ENCODE results near the gene ANKH.
"Not testable (repeated sequence)": the region's sequence is repeated elsewhere in the genome, so short reads cannot be mapped to it uniquely, and the experiment has no call there.

Gene ANKH

DNA sequence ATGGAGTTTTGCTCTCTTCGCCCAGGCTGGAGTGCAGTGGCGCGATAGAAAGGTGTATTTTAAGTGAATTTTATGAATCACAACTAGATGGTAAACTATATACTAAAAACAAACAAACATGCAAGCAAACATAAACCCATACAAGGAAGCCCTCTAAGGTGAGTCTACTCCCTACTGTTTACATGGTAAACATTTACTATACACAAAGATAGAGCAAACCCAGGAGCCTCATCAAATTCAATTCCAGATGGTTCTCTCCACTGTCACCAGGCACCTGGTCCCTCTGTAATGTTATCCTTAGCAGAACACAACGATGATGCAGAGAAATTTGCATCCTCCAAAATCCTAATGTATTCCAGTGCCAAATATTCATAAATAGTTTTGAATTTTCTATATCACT lies 17.9 kb downstream of the ANKH start:
- no peak for DNase-seq

GRCh38 chr5:14852779-14853178 lies 18.8 kb downstream of the ANKH start:
- DNase-seq, result no peak

DNA sequence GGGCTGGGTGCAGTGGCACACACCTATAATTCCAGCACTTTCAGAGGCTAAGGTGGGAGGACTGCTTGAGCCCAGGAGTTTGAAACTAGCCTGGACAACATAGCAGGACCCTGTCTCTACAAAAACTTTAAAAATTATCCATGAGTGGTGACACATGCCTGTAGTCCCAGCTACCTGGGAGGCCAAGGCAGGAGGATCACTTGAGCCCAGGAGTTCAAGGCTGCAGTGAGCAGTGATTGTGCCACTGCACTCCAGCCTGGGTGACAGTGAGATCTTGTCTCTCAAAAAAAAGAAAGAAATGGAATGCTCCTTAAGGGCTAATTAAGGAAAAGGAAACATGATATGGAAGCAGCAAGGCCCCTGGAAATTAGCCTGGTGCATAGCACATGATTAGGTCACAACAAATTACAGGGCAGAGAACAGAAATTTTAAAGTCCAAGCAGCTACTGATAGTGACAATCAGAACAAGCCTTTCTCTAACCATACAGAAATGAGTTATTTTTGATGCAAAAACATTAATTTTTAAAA lies 19.5 kb downstream of the ANKH start:
- no peak for DNase-seq

DNA sequence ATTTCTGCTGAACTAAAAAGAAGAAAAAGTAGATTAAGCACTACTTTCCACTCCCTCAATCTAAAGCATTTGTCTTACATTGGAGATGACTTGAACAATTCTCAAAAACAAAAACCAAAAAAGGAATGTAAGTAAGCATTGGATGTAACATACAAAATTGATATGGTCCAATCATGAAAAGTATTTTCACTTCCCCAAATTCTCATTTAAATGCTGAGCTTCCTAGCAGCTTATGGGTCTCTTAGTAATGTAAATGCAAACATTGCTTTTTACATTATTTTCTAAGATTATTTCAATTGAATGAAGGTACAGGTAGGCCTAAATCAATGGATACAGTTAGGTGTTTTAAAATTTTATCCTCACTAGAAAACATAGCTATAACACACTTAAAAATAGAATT lies 20.0 kb downstream of the ANKH start:
- no peak for DNase-seq

GRCh38 chr5:14851050-14851419 lies 20.5 kb downstream of the ANKH start:
- DNase-seq, result no peak

GRCh38 chr5:14850419-14851049 lies 21.0 kb downstream of the ANKH start:
- no peak for DNase-seq

DNA sequence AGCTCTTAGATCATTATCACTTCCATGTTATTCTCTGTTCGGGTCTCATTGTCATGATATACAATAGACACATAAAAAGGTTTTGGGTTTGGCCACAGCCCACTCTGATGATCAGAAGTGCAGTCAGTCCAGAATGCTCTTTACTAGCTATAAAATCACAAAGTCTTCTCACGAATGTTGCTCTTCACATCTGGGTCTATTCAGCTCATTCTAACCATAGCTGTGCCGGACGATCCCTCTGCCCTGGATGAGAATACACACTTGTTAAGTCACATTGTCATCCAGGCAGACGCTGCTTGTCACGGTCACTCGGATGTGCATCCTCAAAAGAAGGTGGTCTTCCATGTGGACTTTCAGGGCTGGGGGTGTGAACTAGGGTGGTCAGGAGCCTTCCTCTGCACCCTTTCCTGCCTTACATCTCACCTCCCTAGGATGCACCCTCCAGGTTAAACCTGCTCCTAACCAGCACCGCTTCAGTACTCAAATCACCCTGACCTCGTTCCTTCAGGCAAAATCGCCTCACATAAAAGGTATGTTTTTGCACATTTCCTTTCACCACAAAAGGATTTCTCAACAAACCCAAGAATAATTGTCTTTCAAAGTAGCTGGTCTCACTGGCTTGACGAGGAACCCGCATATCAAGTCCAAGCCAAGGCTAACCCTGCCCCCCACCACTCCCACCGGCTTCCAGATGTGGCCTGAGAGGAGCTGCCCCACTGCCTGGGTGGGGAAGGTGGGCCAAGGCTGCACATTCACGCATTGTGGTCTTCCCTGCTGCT lies 21.9 kb downstream of the ANKH start:
- no peak for DNase-seq

DNA sequence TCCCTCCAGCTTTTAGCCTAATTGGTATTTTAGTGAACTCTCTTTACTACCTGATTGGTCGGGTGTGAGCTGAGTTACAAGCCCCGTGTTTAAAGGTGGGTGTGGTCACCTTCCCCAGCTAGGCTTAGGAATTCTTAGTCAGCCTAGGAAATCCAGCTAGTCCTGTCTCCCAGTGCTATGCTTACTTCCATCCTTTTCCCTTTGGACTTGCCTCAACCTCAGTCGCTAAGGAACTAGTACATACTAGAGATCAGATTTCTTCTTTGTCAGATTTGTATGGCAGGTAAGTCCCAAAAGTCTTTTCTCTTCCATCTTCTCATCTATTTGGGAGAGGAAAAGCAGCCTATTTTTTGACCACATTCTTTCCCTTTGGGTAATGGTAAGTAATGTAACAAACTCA lies 22.6 kb downstream of the ANKH start:
- DNase-seq, result not testable (repeated sequence)

DNA sequence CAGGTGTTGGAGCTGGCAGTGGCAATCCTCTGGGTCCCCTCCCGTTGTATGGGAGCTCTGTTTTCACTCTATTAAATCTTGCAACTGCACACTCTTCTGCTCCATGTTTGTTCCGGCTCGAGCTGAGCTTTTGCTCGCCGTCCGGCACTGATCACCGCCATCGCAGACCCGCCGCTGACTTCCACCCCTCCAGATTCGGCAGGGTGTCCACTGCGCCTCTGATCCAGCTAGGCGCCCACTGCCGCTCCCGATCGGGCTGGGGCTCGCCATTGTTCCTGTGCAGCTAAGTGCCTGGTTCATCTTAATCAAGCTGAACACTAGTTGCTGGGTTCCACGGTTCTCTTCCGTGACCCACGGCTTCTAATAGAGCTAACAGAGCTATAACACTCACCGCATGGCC lies 23.2 kb downstream of the ANKH start:
- no peak for DNase-seq

DNA sequence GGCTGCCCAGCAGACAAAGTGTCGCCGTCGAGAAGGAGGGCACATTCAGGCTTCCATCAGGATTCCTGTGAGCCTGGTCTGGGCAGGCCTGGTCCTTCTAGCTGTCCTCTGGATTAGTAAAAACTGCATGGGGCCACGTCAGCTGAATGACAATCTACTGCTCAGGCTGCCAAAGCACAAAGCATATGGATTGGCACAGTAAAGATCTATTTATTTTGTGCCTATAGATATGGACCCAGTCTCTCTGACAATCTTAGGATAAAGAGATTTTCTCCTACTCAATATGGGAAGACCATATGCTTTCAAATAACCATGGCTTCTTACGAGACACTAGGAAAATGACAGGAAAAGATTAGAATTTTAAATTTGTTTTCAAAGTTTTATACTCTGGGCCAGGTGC lies 24.1 kb downstream of the ANKH start:
- DNase-seq, result no peak

GRCh38 chr5:14842117-14842516 lies 29.5 kb downstream of the ANKH start:
- no peak for DNase-seq

GRCh38 chr5:14840624-14841023 lies 31.0 kb downstream of the ANKH start:
- DNase-seq, result no peak

DNA sequence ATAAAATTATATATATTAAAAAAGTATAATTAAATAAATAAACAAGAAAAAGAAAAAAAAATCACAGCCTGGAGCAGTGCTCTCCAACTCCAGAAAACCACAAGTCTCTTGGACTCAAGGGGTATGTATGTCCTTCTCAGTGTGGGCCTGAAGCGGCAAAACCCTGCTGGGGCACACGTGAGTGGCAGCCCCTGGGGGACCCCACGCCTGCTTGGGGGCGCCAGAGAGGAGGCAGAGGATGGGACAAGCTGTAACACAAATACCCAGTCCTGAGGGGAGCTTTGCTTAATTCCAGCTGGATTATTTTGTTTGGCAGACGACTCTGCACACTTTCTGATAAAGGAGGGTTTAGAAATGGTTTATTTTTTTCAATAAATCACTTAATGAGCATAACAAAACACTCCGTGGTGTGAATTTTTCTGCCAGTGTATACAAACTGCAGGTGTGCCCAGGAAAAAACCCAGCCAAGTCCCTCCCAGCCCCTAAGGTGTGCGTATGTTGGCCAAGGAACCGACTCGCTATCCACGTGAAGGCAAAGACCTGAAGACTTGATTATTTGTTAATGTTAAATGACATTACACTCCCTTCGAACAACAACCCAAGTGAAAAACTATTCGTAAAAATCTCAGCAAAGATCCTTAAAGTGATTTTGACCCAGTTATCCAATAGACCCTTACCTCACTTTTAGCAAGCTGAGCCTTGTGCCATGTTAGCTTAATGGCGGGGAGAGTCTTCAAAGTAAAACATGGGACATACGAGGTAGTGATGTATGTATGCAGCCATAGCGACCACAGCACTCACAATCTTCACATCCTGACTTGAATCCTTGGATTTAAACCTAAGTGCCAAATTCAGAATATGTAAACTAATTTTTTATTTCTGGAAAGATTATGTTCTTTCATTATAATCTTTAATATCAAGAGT lies 32.9 kb downstream of the ANKH start:
- DNase-seq, result no peak

DNA sequence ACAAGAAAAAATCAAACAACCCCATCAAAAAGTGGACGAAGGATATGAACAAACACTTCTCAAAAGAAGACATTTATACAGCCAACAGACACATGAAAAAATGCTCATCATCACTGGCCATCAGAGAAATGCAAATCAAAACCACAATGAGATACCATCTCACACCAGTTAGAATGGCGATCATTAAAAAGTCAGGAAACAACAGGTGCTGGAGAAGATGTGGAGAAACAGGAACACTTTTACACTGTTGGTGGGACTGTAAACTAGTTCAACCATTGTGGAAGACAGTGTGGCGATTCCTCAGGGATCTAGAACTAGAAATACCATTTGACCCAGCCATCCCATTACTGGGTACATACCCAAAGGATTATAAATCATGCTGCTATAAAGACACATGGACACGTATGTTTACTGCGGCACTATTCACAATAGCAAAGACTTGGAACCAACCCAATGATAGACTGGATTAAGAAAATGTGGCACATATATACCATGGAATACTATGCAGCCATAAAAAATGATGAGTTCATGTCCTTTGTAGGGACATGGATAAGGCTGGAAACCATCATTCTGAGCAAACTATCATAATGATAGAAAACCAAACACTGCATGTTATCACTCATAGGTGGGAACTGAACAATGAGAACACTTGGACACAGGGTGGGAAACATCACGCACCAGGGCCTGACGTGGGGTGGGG lies 34.0 kb downstream of the ANKH start:
- DNase-seq, result not testable (repeated sequence)

DNA sequence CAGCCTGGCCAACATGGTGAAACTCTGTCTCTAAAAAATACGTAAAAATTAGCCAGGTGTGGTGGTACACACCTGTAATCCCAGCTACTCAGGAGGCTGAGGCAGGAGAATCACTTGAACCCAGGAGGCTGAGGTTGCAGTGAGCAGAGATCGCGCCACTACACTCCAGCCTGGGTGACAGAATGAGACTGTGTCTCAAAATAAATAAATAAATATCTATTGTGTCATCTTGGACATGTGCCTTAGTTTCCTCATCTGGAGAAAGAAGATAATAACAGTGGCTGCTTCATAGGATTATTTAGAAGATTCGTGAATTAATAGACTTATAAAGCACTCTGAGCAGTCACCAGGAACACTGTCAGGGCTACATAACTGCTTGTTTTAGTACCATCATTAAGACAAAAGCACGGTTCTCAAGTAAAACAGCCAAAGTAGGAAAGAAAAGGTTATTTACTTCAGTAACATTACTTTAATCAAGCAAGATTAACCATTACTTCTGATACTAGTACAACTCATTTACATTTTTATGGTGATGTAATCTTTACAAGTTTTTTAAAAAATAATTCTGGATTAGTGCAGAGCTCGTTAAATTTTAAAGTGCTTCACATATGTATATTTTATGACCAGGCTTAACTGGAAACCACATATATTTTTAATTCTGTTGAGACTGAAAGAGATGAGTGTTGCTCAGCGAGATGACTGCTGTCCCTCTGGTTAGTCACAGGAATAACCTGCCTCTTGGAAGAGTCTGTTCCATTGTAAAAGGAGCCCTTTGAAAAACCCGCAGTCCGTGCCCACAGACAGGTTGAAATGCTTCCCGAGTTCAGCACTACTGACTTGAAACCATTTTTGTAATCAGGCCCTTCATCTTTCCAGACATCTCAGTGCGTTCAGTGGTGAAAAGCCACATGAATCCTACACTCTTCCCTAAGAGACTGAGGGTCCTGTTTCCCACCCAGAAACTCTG lies 36.7 kb downstream of the ANKH start:
- DNase-seq, result no peak

GRCh38 chr5:14834062-14834461 lies 37.5 kb downstream of the ANKH start:
- DNase-seq, result no peak

- no peak for DNase-seq
Measured at GRCh38 chr5:14831006-14831338, 40.6 kb downstream of the ANKH start.

DNA sequence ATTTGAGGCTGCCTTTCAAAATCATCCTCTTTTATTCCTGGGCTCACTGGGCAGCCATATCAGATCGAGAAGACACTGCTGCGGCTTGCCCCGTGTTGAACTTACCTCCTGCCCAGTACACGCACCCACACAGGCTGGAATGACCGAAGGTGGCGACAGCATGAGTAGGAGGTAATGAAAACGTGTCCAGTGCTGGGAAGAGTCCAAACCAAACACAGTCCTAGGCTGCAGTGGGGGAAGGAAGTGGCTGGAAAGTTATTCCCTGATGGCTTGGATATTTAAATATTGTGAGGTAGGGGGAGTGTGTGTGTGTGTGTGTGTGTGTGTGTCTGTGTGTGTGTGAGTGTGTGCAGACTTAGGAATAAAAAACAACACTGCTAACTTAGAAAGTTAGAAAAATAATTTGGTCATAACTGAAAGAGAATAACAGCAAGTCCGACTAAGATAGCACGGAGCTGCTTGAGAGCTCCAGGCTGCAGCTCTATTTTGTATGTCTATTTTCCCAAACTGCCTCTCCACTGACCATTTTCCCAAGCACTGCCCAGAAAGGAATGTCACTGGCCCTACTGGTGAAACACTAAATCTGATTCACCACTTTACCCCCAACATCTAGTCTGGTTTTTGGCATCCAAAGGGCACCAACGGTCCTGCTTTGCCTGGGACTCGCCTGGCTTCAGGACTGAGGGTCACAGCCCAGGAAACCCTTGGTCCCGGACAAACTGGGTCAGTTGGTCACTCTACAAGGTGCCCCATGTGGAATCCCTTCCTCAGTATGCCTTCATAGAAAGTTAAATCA lies 41.2 kb downstream of the ANKH start:
- no peak for DNase-seq

- no peak for DNase-seq
Measured at GRCh38 chr5:14829396-14829795, 42.2 kb downstream of the ANKH start.

DNA sequence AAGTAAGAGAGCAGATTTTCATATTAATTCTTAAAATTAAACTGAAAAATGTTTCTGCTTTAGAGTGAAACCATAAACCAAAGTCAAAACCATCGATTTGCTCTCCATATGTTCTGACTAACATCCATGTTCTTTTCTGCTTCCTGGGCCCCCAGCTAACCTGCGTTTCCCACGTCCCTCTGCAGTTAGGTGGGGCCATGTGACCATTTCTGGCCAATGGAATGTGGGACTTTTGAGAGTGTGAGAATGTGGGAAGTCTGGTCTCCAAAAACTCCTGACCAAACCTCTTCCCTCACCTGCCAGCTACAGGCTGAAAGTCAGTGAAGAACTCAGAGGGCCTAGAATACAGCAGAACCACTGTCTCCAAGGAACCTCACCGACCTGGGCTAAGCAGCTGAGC lies 44.9 kb downstream of the ANKH start:
- no peak for DNase-seq

DNA sequence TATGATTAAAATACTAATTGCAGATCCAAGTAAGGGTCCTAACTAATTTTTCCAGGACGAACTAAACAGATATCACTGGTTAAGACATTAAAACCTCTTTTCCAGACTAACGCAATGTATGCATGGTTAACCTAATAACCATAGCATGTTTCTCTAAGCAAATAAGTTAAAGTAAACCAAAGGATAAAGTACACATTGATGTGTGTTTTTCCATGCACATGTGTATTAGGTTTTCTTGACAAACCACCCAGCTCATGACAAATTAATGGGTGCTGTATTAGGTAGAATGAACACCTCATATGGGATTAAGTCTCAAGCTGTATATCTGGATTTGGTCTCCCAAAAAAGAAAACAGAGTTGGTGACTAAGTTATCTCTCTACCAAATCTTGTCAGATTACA lies 45.6 kb downstream of the ANKH start:
- DNase-seq, result no peak

Data from effector CD8-positive, alpha-beta T cell (primary cell).